B cell (primary cell): ENCODE measurements around the gene TGM3. TPM values are rescaled to one million over a fixed set of nuclear protein-coding genes. Genes with fewer than 3 reads are reported as not detected.

Source experiments
- ATAC-seq: fragments of 200-7000 bp; cut with Tn5 transposase; one replicate; pipeline ENCODE4 v1.10.0; 2021; ENCODE audit warnings: low read depth, mild to moderate bottlenecking, moderate number of reproducible peaks, moderate library complexity
- CTCF ChIA-PET: fragments of 350-600 bp; sonication (Branson Sonifier 250); formaldehyde crosslinking; loops from one replicate; lab custom pipeline; 2021; ENCODE audit warnings: antibody characterized with exemption, inconsistent platforms; lab: Charles Lee
- POLR2A ChIA-PET: fragments of 350-600 bp; sonication (Branson Sonifier 250); formaldehyde crosslinking; loops from one replicate; lab custom pipeline; 2021; ENCODE audit warnings: antibody characterized with exemption; lab: Charles Lee
- DNase-seq: peaks from one replicate; pipeline ENCODE4 v3.0.0; 2013
- H2AFZ ChIP-seq: 2 replicates; pipeline ENCODE4 v1.6.1; 2012; ENCODE audit warnings: mild to moderate bottlenecking, low read depth, low read length; ENCODE audit not compliant: insufficient read depth, poor library complexity, severe bottlenecking
- H3K27ac ChIP-seq, 2 donors: 1 replicate in 1 of 2; 2 replicates in 1 of 2; pipeline ENCODE4 v1.5.1; 2012 to 2013; ENCODE audit warnings: low read length in 2 of 2, mild to moderate bottlenecking in 2 of 2, moderate library complexity in 1 of 2
- H3K27me3 ChIP-seq, 4 experiments: fragments of 200-600 bp in 1 of 4; sonication (generic) in 1 of 4; replicated peaks in 1 of 4; 1 replicate in 2 of 4; 2 replicates in 2 of 4; pipeline versions ENCODE4 v1.6.1 to v1.7.0; 2013 to 2016; ENCODE audit warnings: low read length in 3 of 4, mild to moderate bottlenecking in 2 of 4, mixed read lengths in 1 of 4, moderate library complexity in 1 of 4; ENCODE audit not compliant: insufficient read depth in 4 of 4, control insufficient read depth in 3 of 4; ENCODE audit errors: control extremely low read depth in 1 of 4
- H3K36me3 ChIP-seq, 2 experiments: replicated peaks in 1 of 2; 1 replicate in 1 of 2; 2 replicates in 1 of 2; pipeline versions ENCODE4 v1.6.1 to v1.7.1; 2013; ENCODE audit warnings: low read length in 1 of 2; ENCODE audit not compliant: insufficient read depth in 2 of 2, control insufficient read depth in 1 of 2; ENCODE audit errors: control extremely low read depth in 1 of 2, extremely low read depth in 1 of 2
- H3K4me1 ChIP-seq, 2 donors: fragments of 200-600 bp in 1 of 2; sonication (generic) in 1 of 2; 1 replicate in 1 of 2; 2 replicates in 1 of 2; pipeline versions ENCODE4 v1.5.1 to v1.6.1; 2013 to 2017; ENCODE audit warnings: low read length in 2 of 2; ENCODE audit not compliant: control insufficient read depth in 2 of 2, insufficient read depth in 2 of 2
- H3K4me2 ChIP-seq: replicated peaks from 2 replicates; pipeline ENCODE3; 2012; ENCODE audit warnings: mild to moderate bottlenecking, low read depth, low read length; ENCODE audit not compliant: poor library complexity, severe bottlenecking
- H3K4me3 ChIP-seq, 5 experiments: fragments of 200-600 bp in 1 of 5; sonication (generic) in 1 of 5; 1 replicate in 3 of 5; 2 replicates in 2 of 5; pipeline versions ENCODE4 v1.5.1 to v1.7.0; 2011 to 2016; ENCODE audit warnings: low read length in 4 of 5, mild to moderate bottlenecking in 4 of 5, low read depth in 2 of 5, control low read depth in 1 of 5, moderate library complexity in 1 of 5; ENCODE audit not compliant: insufficient read depth in 1 of 5; ENCODE audit errors: control extremely low read depth in 1 of 5, extremely low read depth in 1 of 5
- H3K79me2 ChIP-seq: fragments of 200-600 bp; sonication (generic); one replicate; pipeline ENCODE4 v1.6.0; 2016; ENCODE audit warnings: low read length; ENCODE audit not compliant: control insufficient read depth, insufficient read depth
- H3K9ac ChIP-seq: fragments of 200-600 bp; sonication (generic); 2 replicates; pipeline ENCODE4 v1.6.1; 2017; ENCODE audit warnings: mild to moderate bottlenecking, low read length, moderate library complexity
- H3K9me3 ChIP-seq, 3 donors: one replicate each; pipeline versions ENCODE4 v1.6.1 to v1.7.1; 2013; ENCODE audit warnings: low read length in 2 of 3; ENCODE audit not compliant: control insufficient read depth in 2 of 3, insufficient read depth in 1 of 3; ENCODE audit errors: control extremely low read depth in 1 of 3
- H4K20me1 ChIP-seq: 2 replicates; pipeline ENCODE4 v1.6.0; 2012; ENCODE audit warnings: mild to moderate bottlenecking, low read length; ENCODE audit not compliant: insufficient read depth, control insufficient read depth, poor library complexity, severe bottlenecking
- H3K27ac Mint-ChIP-seq: one replicate; pipeline ENCODE4 v1.8.0; 2021; ENCODE audit warnings: mixed read lengths
- H3K27me3 Mint-ChIP-seq: one replicate; pipeline ENCODE4 v1.8.0; 2021; ENCODE audit warnings: mixed read lengths
- H3K4me1 Mint-ChIP-seq: one replicate; pipeline ENCODE4 v1.8.0; 2021; ENCODE audit warnings: mixed read lengths
- H3K4me3 Mint-ChIP-seq: one replicate; pipeline ENCODE4 v1.8.0; 2021; ENCODE audit warnings: mixed read lengths
- H3K9me3 Mint-ChIP-seq: one replicate; pipeline ENCODE4 v1.8.0; 2022; ENCODE audit warnings: mixed read lengths; ENCODE audit not compliant: insufficient read depth
- EZH2 ChIP-seq: IDR thresholded peaks from 2 replicates; pipeline ENCODE4 v1.6.1; 2012; ENCODE audit warnings: borderline replicate concordance, low read depth, mild to moderate bottlenecking, moderate library complexity, low read length; ENCODE audit not compliant: insufficient read depth, poor library complexity, severe bottlenecking
- WGBS: methylation state at CpG from one replicate; pipeline ENCODE4 v1.1.5; 2013; ENCODE audit warnings: missing lambda C conversion rate; ENCODE audit not compliant: insufficient coverage; 5-methylcytosine and 5-hydroxymethylcytosine counted together
- intact Hi-C: fragments of 100-400 bp; cut with micrococcal nuclease; formaldehyde crosslinking; loops from one replicate; pipeline ENCODE4 v1.10.0; 2022
- polyA plus RNA-seq: library from polyadenylated mRNA; depleted of rRNA; stranded (reverse); fragments of >200 nt; gene quantifications from 2 replicates; pipeline ENCODE4 v1.2.3, GENCODE V29; 2012
- total RNA-seq, 2 donors: library from RNA; stranded (reverse); fragments of 120-200 nt in 1 of 2; gene quantifications; 1 replicate in 1 of 2; 2 replicates in 1 of 2; pipeline versions ENCODE4 v1.2.3 to v1.2.4, GENCODE V29; 2013 to 2022
- TF ChIP-seq, protein P1 (sequence below): fragments of 200-600 bp; IDR thresholded peaks from one replicate; pipeline ENCODE4 v1.8.0; 2022; ENCODE audit warnings: antibody characterized with exemption, mild to moderate bottlenecking

The TGM3 gene
- total and polyA plus RNA-seq, 2 donors (not counting 1 experiment from before 2014, with no cell fraction given): not detected

DNA sequence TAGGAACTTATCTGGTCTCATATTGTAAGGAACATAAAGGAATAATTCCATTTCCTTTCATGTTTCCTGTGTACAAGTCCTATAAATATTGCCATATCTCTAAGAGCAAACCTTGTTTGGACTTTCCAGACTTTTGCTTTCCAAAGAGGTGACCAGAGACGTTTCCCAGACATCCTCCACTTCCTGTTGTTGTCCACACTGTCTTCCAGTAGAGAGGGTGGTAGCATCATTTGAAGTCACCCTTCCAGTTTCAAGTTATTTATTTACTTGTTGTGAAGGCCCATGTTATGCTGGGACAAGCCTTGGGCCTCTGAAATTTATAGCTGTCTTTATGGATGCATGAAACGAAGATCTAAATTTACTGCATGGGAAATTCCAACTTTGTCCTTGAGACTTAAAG is 10.6 kb upstream of the TGM3 start:
- no peak overlapping the region for H2AFZ ChIP-seq
- H3K79me2 ChIP-seq: no peaks in the 10 kb centered on the region
- intact Hi-C loops: no loop called here
- H4K20me1 ChIP-seq: no peaks in the 10 kb centered on the region
- ChIA-PET POLR2A (no interaction called here), CTCF (interaction anchor here (0.6 to 0.9 kb wide), 2 partner anchors 15 to 769 kb away, joined by 3 to 5 read pairs; no protein-coding TSS in a partner anchor)
- H3K9me3 ChIP-seq: no peaks in the 10 kb centered on the region
- peaks cover 13 to 14% of the 10 kb centered on the region in 2 donors for H3K4me1 ChIP-seq
- H3K27ac ChIP-seq: no peak overlapping the region
- H3K27me3 Mint-ChIP-seq: no peaks in the 10 kb centered on the region
- no peak overlapping the region for H3K27ac Mint-ChIP-seq
- WGBS: no CpG with 5 or more reads among the region's 2 CpGs
- ATAC-seq: no peak
- no peak overlapping the region for H3K4me3 ChIP-seq
- H3K9me3 Mint-ChIP-seq: no peaks in the 10 kb centered on the region
- DNase-seq: no peak
- H3K4me3 Mint-ChIP-seq: no peak overlapping the region
- H3K4me1 Mint-ChIP-seq: peaks cover 19% of the 10 kb centered on the region
- no peaks in the 10 kb centered on the region for H3K36me3 ChIP-seq
- H3K27me3 ChIP-seq: no peaks in the 10 kb centered on the region
- no peak overlapping the region for H3K4me2 ChIP-seq
- TF ChIP-seq, protein P1, sequence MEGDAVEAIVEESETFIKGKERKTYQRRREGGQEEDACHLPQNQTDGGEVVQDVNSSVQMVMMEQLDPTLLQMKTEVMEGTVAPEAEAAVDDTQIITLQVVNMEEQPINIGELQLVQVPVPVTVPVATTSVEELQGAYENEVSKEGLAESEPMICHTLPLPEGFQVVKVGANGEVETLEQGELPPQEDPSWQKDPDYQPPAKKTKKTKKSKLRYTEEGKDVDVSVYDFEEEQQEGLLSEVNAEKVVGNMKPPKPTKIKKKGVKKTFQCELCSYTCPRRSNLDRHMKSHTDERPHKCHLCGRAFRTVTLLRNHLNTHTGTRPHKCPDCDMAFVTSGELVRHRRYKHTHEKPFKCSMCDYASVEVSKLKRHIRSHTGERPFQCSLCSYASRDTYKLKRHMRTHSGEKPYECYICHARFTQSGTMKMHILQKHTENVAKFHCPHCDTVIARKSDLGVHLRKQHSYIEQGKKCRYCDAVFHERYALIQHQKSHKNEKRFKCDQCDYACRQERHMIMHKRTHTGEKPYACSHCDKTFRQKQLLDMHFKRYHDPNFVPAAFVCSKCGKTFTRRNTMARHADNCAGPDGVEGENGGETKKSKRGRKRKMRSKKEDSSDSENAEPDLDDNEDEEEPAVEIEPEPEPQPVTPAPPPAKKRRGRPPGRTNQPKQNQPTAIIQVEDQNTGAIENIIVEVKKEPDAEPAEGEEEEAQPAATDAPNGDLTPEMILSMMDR: no peak
- TF ChIP-seq EZH2: no peak
- no peak overlapping the region for H3K9ac ChIP-seq

- ATAC-seq (no peak), DNase-seq (no peak)
- Mint-ChIP-seq H3K27ac (no peak overlapping the region), H3K4me3 (no peak overlapping the region), H3K4me1 (peaks cover 19% of the 10 kb centered on the region), H3K9me3 (no peaks in the 10 kb centered on the region), H3K27me3 (no peaks in the 10 kb centered on the region)
- Histone ChIP-seq H3K9ac (no peak overlapping the region), H2AFZ (no peak overlapping the region), H4K20me1 (no peaks in the 10 kb centered on the region), H3K36me3 (no peaks in the 10 kb centered on the region), H3K27me3 (no peaks in the 10 kb centered on the region), H3K4me3 (no peak overlapping the region), H3K4me1 (peaks cover 13 to 14% of the 10 kb centered on the region in 2 donors), H3K9me3 (no peaks in the 10 kb centered on the region), H3K4me2 (no peak overlapping the region), H3K79me2 (no peaks in the 10 kb centered on the region), H3K27ac (no peak overlapping the region)
- ChIA-PET CTCF (no interaction called here), POLR2A (no interaction called here)
- intact Hi-C loops: no loop called here
- 100% methylated on average over 2 of the region's 4 CpGs for WGBS
- TF ChIP-seq, protein P1: no peak
- TF ChIP-seq EZH2: no peak
Observed at GRCh38 chr20:2285613-2286012, 10.2 kb upstream of the TGM3 start.
